ENCODE results near the gene AFAP1. TPM values are rescaled to one million over a fixed set of nuclear protein-coding genes. Genes with fewer than 3 reads are reported as not detected.

The AFAP1 gene
- total and polyA plus RNA-seq, 2 of the 8 experiments (the other 6 are each of a cell fraction or from before 2014, with no cell fraction given) = 3.6 to 18.2 TPM

- H3K4me3 ChIP-seq (ENCODE audit: extremely low read depth in 1 of 4, insufficient read depth in 2 of 4, low read depth in 3 of 4, low read length in 4 of 4) = no peak overlapping the region
- no peaks in the 10 kb centered on the region for H3K23me2 ChIP-seq (ENCODE audit: low read depth, low read length)
- H3K27ac ChIP-seq (ENCODE audit: low read depth, low read length) = no peak overlapping the region
- 96% methylated on average over 3 of the region's 3 CpGs; no CpG with 5 or more reads in 1 of the 2 experiments for WGBS, 2 experiments (ENCODE audit: extremely low coverage in 1 of 2, insufficient coverage in 1 of 2, insufficient read length in 1 of 2, insufficient replicate concordance in 2 of 2, low coverage in 1 of 2, low lambda C conversion rate in 2 of 2, missing lambda C conversion rate in 1 of 2)
- peaks cover 2 to 10% (median 3%) of the 10 kb centered on the region in 4 experiments; a peak in 6 of 7 replicates for H3K4me1 ChIP-seq (replicated peaks in 1 of 4; ENCODE audit: control insufficient read depth in 3 of 4, insufficient read depth in 4 of 4, low read length in 3 of 4)
- H3K4me2 ChIP-seq (ENCODE audit: insufficient read depth in 1 of 2, low read depth in 2 of 2, low read length in 2 of 2) = no peak overlapping the region
- H2BK5ac ChIP-seq (ENCODE audit: low read depth, low read length) = no peak overlapping the region
- H3K36me3 ChIP-seq (ENCODE audit: control insufficient read depth in 2 of 4, insufficient read depth in 4 of 4, low read length in 3 of 4) = no peaks in the 10 kb centered on the region
- no peak overlapping the region for H2BK15ac ChIP-seq (ENCODE audit: low read length)
- H2AK5ac ChIP-seq (ENCODE audit: low read depth, low read length) = no peak overlapping the region
- H3K79me1 ChIP-seq (ENCODE audit: low read depth, low read length) = no peaks in the 10 kb centered on the region
- H2BK12ac ChIP-seq (ENCODE audit: low read depth, low read length) = no peak overlapping the region
- H4K20me1 ChIP-seq (replicated peaks in 1 of 2; ENCODE audit: control insufficient read depth in 1 of 2, insufficient read depth in 2 of 2, low read length in 2 of 2) = no peaks in the 10 kb centered on the region
- no peak overlapping the region for H3K18ac ChIP-seq (ENCODE audit: extremely low read depth, low read length)
- no peak overlapping the region for H2BK20ac ChIP-seq (ENCODE audit: low read length)
- no peaks in the 10 kb centered on the region; a peak in 1 of 4 replicates for H3K9me3 ChIP-seq (ENCODE audit: insufficient read depth in 2 of 2, low read depth in 1 of 2, low read length in 1 of 2)
- H3K56ac ChIP-seq (replicated peaks; ENCODE audit: insufficient read length, low read depth, low read length) = no peak overlapping the region
- H3K4ac ChIP-seq (replicated peaks; ENCODE audit: insufficient read length, low read depth, low read length) = no peak overlapping the region
- H2AFZ ChIP-seq (ENCODE audit: low read length) = no peak overlapping the region
- DNase-seq (ENCODE audit: low read depth in 1 of 2, low spot score in 2 of 2) (no peak), FAIRE-seq (no peak)
- H2BK120ac ChIP-seq (replicated peaks; ENCODE audit: low read depth, low read length) = no peak overlapping the region
- H4K8ac ChIP-seq (ENCODE audit: extremely low read depth, insufficient read depth, low read length) = no peak overlapping the region
- ChIA-PET CTCF (ENCODE audit: partially characterized antibody) (interaction anchor here (1.3 to 3.0 kb wide), 2 partner anchors 10 to 58 kb away, joined by 4 to 14 read pairs; no protein-coding TSS in a partner anchor), POLR2A (ENCODE audit: partially characterized antibody) (no interaction called here)
- H3K79me2 ChIP-seq (ENCODE audit: control insufficient read depth in 1 of 2, insufficient read depth in 2 of 2, low read length in 2 of 2) = peaks cover 0 to 66% of the 10 kb centered on the region in 2 experiments; a peak in 2 of 4 replicates
- H3K14ac ChIP-seq (ENCODE audit: insufficient read length) = no peak overlapping the region
- H3K23ac ChIP-seq (ENCODE audit: insufficient read length) = no peak overlapping the region
- H4K5ac ChIP-seq (ENCODE audit: insufficient read length, low read depth, low read length) = no peak overlapping the region
- H3K9ac ChIP-seq (replicated peaks in 1 of 4; ENCODE audit: extremely low read depth in 1 of 4, low read depth in 3 of 4, low read length in 3 of 4) = no peak overlapping the region
- no peak overlapping the region for H4K91ac ChIP-seq (replicated peaks; ENCODE audit: insufficient read length, low read length)
- H3K27me3 ChIP-seq (replicated peaks in 1 of 4; ENCODE audit: control insufficient read depth in 3 of 4, extremely low read depth in 1 of 4, insufficient read depth in 3 of 4, low read length in 3 of 4) = no peaks in the 10 kb centered on the region
- TF ChIP-seq FOSL1 (IDR thresholded peaks at IDR 0.05; ENCODE audit: insufficient read depth, low read depth, low read length) = no peak
- TF ChIP-seq RAD21 (IDR thresholded peaks at IDR 0.05 in 1 of 2, conservative IDR thresholded peaks at IDR 0.05 in 1 of 2; ENCODE audit: low read depth in 2 of 2, low read length in 2 of 2) = no peak
- no peak for TF ChIP-seq GTF2F1 (IDR thresholded peaks at IDR 0.05; ENCODE audit: borderline replicate concordance, low read depth, low read length)
- TF ChIP-seq JUND (IDR thresholded peaks at IDR 0.05; ENCODE audit: low read length) = no peak
- no peak for TF ChIP-seq MAX (IDR thresholded peaks at IDR 0.05)
These were observed 52.2 kb downstream of the AFAP1 start for GRCh38 chr4:7887436-7887835.

Data from H1 (cell line).